Measurements from ENCODE around the gene CCDC54. TPM values are rescaled to one million over a fixed set of nuclear protein-coding genes. Genes with fewer than 3 reads are reported as not detected.

CCDC54 gene
- total RNA-seq, 1 donor from 2014 or later: not detected

Other genes starting within 250 kb of the CCDC54 start
- 30.3 and 38.1 TPM in 2 replicates for gene BBX, start 145.5 kb downstream of the CCDC54 start, total RNA-seq

Data from dermis microvascular lymphatic vessel endothelial cell (primary cell).